K562 (cell line): ENCODE results near the gene GRIA4. TPM values are rescaled to one million over a fixed set of nuclear protein-coding genes. Genes with fewer than 3 reads are reported as not detected.

Experiments
- ATAC-seq: fragments of 200-7000 bp; cut with Tn5 transposase; 3 replicates; pipeline ENCODE4 v1.9.1; 2020; ENCODE audit warnings: moderate library complexity
- BruUV-seq: library from RNA; stranded (reverse); fragments of 400-500 nt; replicated peaks from 2 replicates; lab custom pipeline; 2021; lab: Mats Ljungman, UMichigan
- CTCF ChIA-PET: fragments of 300-600 bp; formaldehyde crosslinking; extraction: SDS; loops from one replicate; lab custom pipeline; 2021; ENCODE audit warnings: low intra/inter-chr PET ratio; lab: Yijun Ruan, JAX
- POLR2A ChIA-PET: fragments of 300-600, 350-650 bp; sonication (Branson Sonifier 250); formaldehyde crosslinking; extraction: SDS; loops from one replicate; lab custom pipeline; 2021; ENCODE audit warnings: antibody characterized with exemption, inconsistent platforms; lab: Yijun Ruan, JAX
- DNase-seq, 4 experiments: peaks; one replicate each; pipeline versions ENCODE4 v3.0.0 to v3.0.0-alpha.2; 2011 to 2018; ENCODE audit warnings: low spot score in 3 of 4, mixed read lengths in 3 of 4; ENCODE audit errors: extremely low read depth in 1 of 4
- FAIRE-seq: peaks from 2 replicates; lab custom pipeline; 2011; peaks lifted over from hg19 to GRCh38; lab: Jason Lieb, UNC
- H2AFZ ChIP-seq: 2 replicates; pipeline ENCODE4 v1.6.0; 2011; ENCODE audit warnings: low read depth, low read length, control low read depth, inconsistent platforms
- H3K27ac ChIP-seq: fragments of 200-600 bp; 3 replicates; pipeline ENCODE4 v1.8.0; 2011; ENCODE audit warnings: low read depth, mild to moderate bottlenecking, control low read depth, inconsistent platforms, low read length, moderate library complexity, mixed read lengths; ENCODE audit errors: extremely low read depth
- H3K27me3 ChIP-seq, 2 experiments: fragments of 300-600 bp in 1 of 2; 2 replicates in 1 of 2; 3 replicates in 1 of 2; pipeline versions ENCODE4 v1.6.0 to v1.8.0; 2011; ENCODE audit warnings: inconsistent platforms in 2 of 2, low read length in 2 of 2, mild to moderate bottlenecking in 1 of 2, mixed read lengths in 1 of 2, moderate library complexity in 1 of 2; ENCODE audit not compliant: control insufficient read depth in 2 of 2, insufficient read depth in 2 of 2
- H3K36me3 ChIP-seq: fragments of 300-600 bp; 3 replicates; pipeline ENCODE4 v1.8.0; 2011; ENCODE audit warnings: mild to moderate bottlenecking, low read length, inconsistent platforms; ENCODE audit not compliant: control insufficient read depth, insufficient read depth
- H3K4me1 ChIP-seq, 2 experiments: fragments of 200-600 bp in 1 of 2; replicated peaks in 1 of 2; 2 replicates in 1 of 2; 3 replicates in 1 of 2; pipeline versions ENCODE4 v1.5.1 to v1.8.0; 2011; ENCODE audit warnings: inconsistent platforms in 2 of 2, low read length in 2 of 2, mild to moderate bottlenecking in 1 of 2, mixed read lengths in 1 of 2, moderate library complexity in 1 of 2; ENCODE audit not compliant: control insufficient read depth in 2 of 2, insufficient read depth in 2 of 2
- H3K4me2 ChIP-seq: 2 replicates; pipeline ENCODE4 v1.6.1; 2011; ENCODE audit warnings: low read length, control low read depth, inconsistent platforms, mixed read lengths; ENCODE audit not compliant: insufficient read depth
- H3K4me3 ChIP-seq: fragments of 200-600 bp; sonication (generic), shearing (Covaris generic); 2 replicates; pipeline ENCODE4 v1.5.1; 2016; ENCODE audit warnings: control low read depth, inconsistent platforms
- H3K79me2 ChIP-seq: fragments of 200-600 bp; 3 replicates; pipeline ENCODE4 v1.8.0; 2011; ENCODE audit warnings: low read length, inconsistent platforms; ENCODE audit not compliant: control insufficient read depth, insufficient read depth
- H3K9ac ChIP-seq, 2 experiments: 2 replicates each; pipeline versions ENCODE4 v1.6.0 to v1.6.1; 2011; ENCODE audit warnings: low read depth in 2 of 2, low read length in 2 of 2, control low read depth in 1 of 2, inconsistent platforms in 1 of 2, mild to moderate bottlenecking in 1 of 2, mixed read lengths in 1 of 2; ENCODE audit not compliant: insufficient read depth in 1 of 2
- H3K9me1 ChIP-seq: one replicate; pipeline ENCODE4 v1.6.0; 2011; ENCODE audit warnings: inconsistent platforms, mild to moderate bottlenecking, low read length, moderate library complexity; ENCODE audit not compliant: control insufficient read depth, insufficient read depth
- H3K9me3 ChIP-seq: replicated peaks from 2 replicates; pipeline ENCODE4 v1.5.1; 2011; ENCODE audit warnings: low read depth, low read length, inconsistent platforms; ENCODE audit not compliant: control insufficient read depth, insufficient read depth
- H4K20me1 ChIP-seq: replicated peaks from 2 replicates; pipeline ENCODE4 v1.6.1; 2011; ENCODE audit warnings: low read length, inconsistent platforms, mixed read lengths; ENCODE audit not compliant: control insufficient read depth, insufficient read depth
- FOXM1 ChIP-seq, 2 experiments: fragments of 450-650 bp in 1 of 2; sonication (generic) in 1 of 2; formaldehyde crosslinking in 1 of 2; IDR thresholded peaks; 2 replicates each; pipeline versions ENCODE4 v1.6.1 to v1.9.0; 2017 to 2022; ENCODE audit warnings: low read depth in 2 of 2, mild to moderate bottlenecking in 2 of 2, missing genetic modification reagents in 1 of 2, moderate library complexity in 1 of 2
- GABPA ChIP-seq: fragments of 200-800 bp; sonication (Bioruptor generic); conservative IDR thresholded peaks from 2 replicates; pipeline ENCODE4 v1.6.1; 2016; ENCODE audit warnings: low read depth, missing genetic modification characterization, missing compliant biosample characterization
- IRF1 ChIP-seq: sonication (generic); formaldehyde crosslinking; IDR thresholded peaks from 2 replicates; pipeline ENCODE4 v1.8.0; 2022; ENCODE audit warnings: missing genetic modification reagents, mild to moderate bottlenecking, borderline replicate concordance
- PHB2 ChIP-seq: fragments of 450-650 bp; IDR thresholded peaks from 2 replicates; pipeline ENCODE4 v1.6.1; 2017; ENCODE audit warnings: low read depth
- PTBP1 ChIP-seq: fragments of 200-400 bp; formaldehyde crosslinking; IDR thresholded peaks from 2 replicates; pipeline ENCODE4 v1.6.1; 2017; ENCODE audit warnings: low read depth, low read length
- RUNX1 ChIP-seq: sonication (generic); IDR thresholded peaks from 2 replicates; pipeline ENCODE4 v1.6.1; 2016; ENCODE audit warnings: antibody characterized with exemption, low read depth
- SIN3B ChIP-seq: fragments of 450-650 bp; IDR thresholded peaks from 2 replicates; pipeline ENCODE4 v1.6.1; 2017; ENCODE audit warnings: low read depth, mild to moderate bottlenecking, moderate library complexity
- SMARCC2 ChIP-seq: fragments of 450-650 bp; IDR thresholded peaks from 2 replicates; pipeline ENCODE4 v1.6.1; 2017; ENCODE audit warnings: antibody characterized with exemption, moderate library complexity, mild to moderate bottlenecking, low read depth
- SPI1 ChIP-seq: IDR thresholded peaks from 2 replicates; pipeline ENCODE4 v1.6.1; 2011; ENCODE audit warnings: low read depth, low read length, control low read depth, borderline replicate concordance
- TAF9B ChIP-seq: fragments of 450-650 bp; IDR thresholded peaks from 2 replicates; pipeline ENCODE4 v1.6.1; 2018; ENCODE audit warnings: mild to moderate bottlenecking; ENCODE audit not compliant: partially characterized antibody
- ZFPM2 ChIP-seq: fragments of 250-450 bp; sonication (Bioruptor Pico); IDR thresholded peaks from 2 replicates; pipeline ENCODE4 v1.5.1; 2022; ENCODE audit warnings: mild to moderate bottlenecking
- ZNF75A ChIP-seq: fragments of 450-650 bp; formaldehyde crosslinking; IDR thresholded peaks from 2 replicates; pipeline ENCODE4 v1.4.0; 2020; ENCODE audit warnings: mild to moderate bottlenecking
- WGBS: fragments of 100-300 bp; shearing (Covaris generic); methylation state at CpG from one replicate; pipeline ENCODE4 v1.1.6; 2016; ENCODE audit warnings: low coverage, mixed read lengths; ENCODE audit not compliant: insufficient coverage; ENCODE audit errors: missing lambda C conversion rate; 5-methylcytosine and 5-hydroxymethylcytosine counted together
- in situ Hi-C: fragments of 300-500 bp; cut with MboI; formaldehyde crosslinking; loops from 4 replicates; pipeline ENCODE4 v1.15.0; 2018; ENCODE audit warnings: inconsistent platforms, mixed read lengths
- intact Hi-C: fragments of 100-400 bp; cut with micrococcal nuclease; formaldehyde crosslinking; loops from 2 replicates; pipeline ENCODE4 v1.14.2; 2022
- polyA plus RNA-seq, 8 experiments: library from polyadenylated mRNA; depleted of rRNA in 4 of 8; stranded (reverse) in 5 of 8; unstranded in 3 of 8; fragments of >200 nt; fragmentation: Nextera tagmentation in 2 of 8; fragmentation: Illumina TruSeq in 1 of 8; extraction: Ambion mirVana in 2 of 8; extraction: Trizol in 1 of 8; gene quantifications; 2 replicates each; pipeline versions ENCODE4 v1.2.1 to v1.2.3, GENCODE V29; 2011 to 2014; ENCODE audit warnings: inconsistent platforms in 1 of 8, missing spikeins in 1 of 8
- total RNA-seq, 7 experiments: library from RNA; depleted of rRNA in 6 of 7; stranded (reverse); fragments of >200 nt in 6 of 7; fragmentation: Illumina TruSeq in 2 of 7; extraction: Trizol in 2 of 7; gene quantifications; 2 replicates each; pipeline versions ENCODE4 v1.2.1 to v1.2.3, GENCODE V29; 2011 to 2021; ENCODE audit warnings: low replicate concordance in 1 of 7

The GRIA4 gene
- total and polyA plus RNA-seq, 9 of the 15 experiments (the other 6 are each of a cell fraction or from before 2014, with no cell fraction given): not detected

GRCh38 chr11:105705786-105706530 is 96.1 kb downstream of the GRIA4 start:
- Histone ChIP-seq H2AFZ (no peak overlapping the region), H3K36me3 (no peaks in the 10 kb centered on the region), H3K79me2 (no peaks in the 10 kb centered on the region), H3K9ac (no peak overlapping the region), H3K27me3 (no peaks in the 10 kb centered on the region), H3K4me3 (no peak overlapping the region), H4K20me1 (no peaks in the 10 kb centered on the region), H3K27ac (no peak overlapping the region), H3K9me3 (no peaks in the 10 kb centered on the region), H3K9me1 (no peaks in the 10 kb centered on the region), H3K4me1 (no peaks in the 10 kb centered on the region), H3K4me2 (no peak overlapping the region)
- FAIRE-seq (no peak), DNase-seq (no peak), ATAC-seq (no peak)
- no TSS peak for BruUV-seq
- intact Hi-C loops: no loop called here
- in situ Hi-C loops: no loop called here
- POLR2A ChIA-PET: no interaction called here
- CTCF ChIA-PET: no interaction called here
- no peak for TF ChIP-seq SPI1
- 0% methylated on average over 2 of the region's 2 CpGs for whole genome bisulfite sequencing

GRCh38 chr11:105713106-105713505 is 103.2 kb downstream of the GRIA4 start:
- in situ Hi-C loops: no loop called here
- Histone ChIP-seq H3K27me3 (no peaks in the 10 kb centered on the region), H3K27ac (no peak overlapping the region), H3K36me3 (no peaks in the 10 kb centered on the region), H3K9ac (no peak overlapping the region), H3K9me1 (no peaks in the 10 kb centered on the region), H2AFZ (no peak overlapping the region), H3K4me2 (no peak overlapping the region), H3K9me3 (no peaks in the 10 kb centered on the region), H3K4me1 (no peaks in the 10 kb centered on the region), H3K79me2 (no peaks in the 10 kb centered on the region), H3K4me3 (no peak overlapping the region), H4K20me1 (no peaks in the 10 kb centered on the region)
- FAIRE-seq (no peak), DNase-seq (no peak), ATAC-seq (no peak)
- intact Hi-C loops: no loop called here
- ChIA-PET POLR2A (no interaction called here), CTCF (no interaction called here)
- 0% methylated on average over 5 of the region's 5 CpGs for WGBS
- BruUV-seq: no TSS peak
- no peak for TF ChIP-seq FOXM1 (IDR thresholded peaks at IDR 0.05; ENCODE audit: low read depth)
- TF ChIP-seq FOXM1 (CRISPR knock-in tag; IDR thresholded peaks at IDR 0.05; ENCODE audit: low read depth): no peak
- no peak for TF ChIP-seq ZFPM2
- TF ChIP-seq ZNF75A: no peak
- TF ChIP-seq PTBP1: no peak
- no peak for TF ChIP-seq IRF1
- no peak for TF ChIP-seq TAF9B
- TF ChIP-seq PHB2: no peak
- no peak for TF ChIP-seq SMARCC2
- no peak for TF ChIP-seq GABPA
- TF ChIP-seq RUNX1: no peak
- TF ChIP-seq SIN3B: no peak
